ENCODE measurements around the gene NAGK.
A peak's percentile ranks its signal among the peaks of the same experiment; 100 is the strongest.
"Not testable (repeated sequence)": the region's sequence is repeated elsewhere in the genome, so short reads cannot be mapped to it uniquely, and the experiment has no call there.

Gene NAGK

GRCh38 chr2:71068218-71069035, at the start of gene NAGK:
Gene NAGK, plus strand, starts transcription at chr2:71068648. Its CDS starts 36 bp downstream, at chr2:71068684.
- DNase-seq, result peak; percentile 89 to 97 (median 93)

- not testable (repeated sequence) for DNase-seq
These were observed 48.5 kb upstream of the NAGK start for GRCh38 chr2:71019989-71020388.

GRCh38 chr2:71021394-71021793, 47.1 kb upstream of the NAGK start:
- DNase-seq, result not testable (repeated sequence)

- peak; percentile 17 to 28 (median 24) for DNase-seq
These were observed 44.8 kb upstream of the NAGK start for GRCh38 chr2:71023553-71024243.

GRCh38 chr2:71036296-71036695, 32.2 kb upstream of the NAGK start:
- DNase-seq, result not testable (repeated sequence)

- no peak for DNase-seq
These were observed 26.2 kb upstream of the NAGK start for GRCh38 chr2:71042287-71042686.

GRCh38 chr2:71043531-71044407, 24.7 kb upstream of the NAGK start:
- no peak for DNase-seq

- no peak for DNase-seq
These were observed 23.3 kb upstream of the NAGK start for GRCh38 chr2:71045151-71045550.

- DNase-seq, result no peak
These were observed 22.4 kb upstream of the NAGK start for GRCh38 chr2:71045865-71046548.

GRCh38 chr2:71048096-71048495, 20.4 kb upstream of the NAGK start:
- no peak for DNase-seq

- DNase-seq, result peak in 2 of 4 experiments; percentile 23 to 30
These were observed 18.6 kb upstream of the NAGK start for GRCh38 chr2:71049704-71050360.

- not testable (repeated sequence) for DNase-seq
These were observed 13.2 kb upstream of the NAGK start for GRCh38 chr2:71055206-71055740.

- no peak for DNase-seq
These were observed 8.2 kb upstream of the NAGK start for GRCh38 chr2:71060211-71060610.

- DNase-seq, result no peak
These were observed 7.6 kb upstream of the NAGK start for GRCh38 chr2:71060871-71061270.

GRCh38 chr2:71063216-71063615, 5.2 kb upstream of the NAGK start:
- no peak for DNase-seq

- DNase-seq, result no peak
These were observed 4.3 kb upstream of the NAGK start for GRCh38 chr2:71064110-71064611.

- no peak for DNase-seq
These were observed 3.5 kb upstream of the NAGK start for GRCh38 chr2:71064754-71065621.

- DNase-seq, result no peak
These were observed 1.6 kb upstream of the NAGK start for GRCh38 chr2:71066856-71067255.

- DNase-seq, result no peak
These were observed 756 bp upstream of the NAGK start for GRCh38 chr2:71067567-71068217.

- no peak for DNase-seq
These were observed 928 bp downstream of the NAGK start for GRCh38 chr2:71069376-71069775.

Data from activated CD4-positive, CD25-positive, alpha-beta regulatory T cell (primary cell).